Upper lobe of left lung (tissue), 4 donors: ENCODE results near the gene MYBL2.

ENCODE experiments used
- EP300 ChIP-seq, 4 donors: sonication (generic); formaldehyde crosslinking; IDR thresholded peaks; one replicate each; pipeline ENCODE4 v1.5.1; 2017; ENCODE audit warnings: antibody characterized with exemption in 4 of 4, control low read depth in 2 of 4
- POLR2A ChIP-seq, 4 donors: fragments of 450-650 bp; IDR thresholded peaks; one replicate each; pipeline ENCODE4 v1.5.1; 2016 to 2017; ENCODE audit warnings: antibody characterized with exemption in 4 of 4, mild to moderate bottlenecking in 2 of 4
- POLR2AphosphoS5 ChIP-seq, 2 donors: sonication (generic); formaldehyde crosslinking; IDR thresholded peaks; one replicate each; pipeline ENCODE4 v1.5.1; 2017; ENCODE audit warnings: antibody characterized with exemption in 2 of 2
- TF ChIP-seq, protein P1 (sequence below), 6 experiments: fragments of 450-650 bp in 4 of 6; fragments of 200-600 bp in 2 of 6; sonication (generic) in 2 of 6; IDR thresholded peaks; one replicate each; pipeline ENCODE4 v1.5.1; 2016 to 2019; ENCODE audit warnings: antibody characterized with exemption in 6 of 6

DNA sequence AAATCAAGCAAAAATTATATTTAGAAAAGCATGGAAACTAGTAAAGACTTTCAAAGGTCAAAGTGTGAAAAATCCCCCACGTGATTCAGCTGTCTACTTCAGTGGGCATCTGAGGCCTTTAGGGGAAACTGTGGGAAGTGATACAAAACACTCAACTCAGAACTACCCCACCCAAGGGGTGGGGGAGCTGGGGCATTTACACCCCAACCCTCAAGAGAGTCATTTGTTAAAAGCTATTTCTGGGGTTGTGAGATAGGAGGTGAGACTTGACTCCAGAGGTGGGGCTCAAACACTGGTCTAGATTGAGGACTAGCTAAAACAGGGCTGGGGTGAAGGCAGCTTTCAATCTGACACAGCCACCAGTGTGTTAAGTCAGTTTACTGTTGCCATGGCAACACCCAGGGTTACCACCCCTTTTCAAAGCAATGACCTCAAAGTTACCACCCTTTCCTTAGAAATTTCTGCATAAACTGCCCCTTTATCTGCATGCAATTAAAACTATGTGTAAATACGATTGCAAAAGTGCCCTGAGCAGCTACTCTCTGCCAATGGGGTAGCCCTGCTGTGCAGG, 69.8 kb downstream of the MYBL2 start:
- TF ChIP-seq, protein P1, sequence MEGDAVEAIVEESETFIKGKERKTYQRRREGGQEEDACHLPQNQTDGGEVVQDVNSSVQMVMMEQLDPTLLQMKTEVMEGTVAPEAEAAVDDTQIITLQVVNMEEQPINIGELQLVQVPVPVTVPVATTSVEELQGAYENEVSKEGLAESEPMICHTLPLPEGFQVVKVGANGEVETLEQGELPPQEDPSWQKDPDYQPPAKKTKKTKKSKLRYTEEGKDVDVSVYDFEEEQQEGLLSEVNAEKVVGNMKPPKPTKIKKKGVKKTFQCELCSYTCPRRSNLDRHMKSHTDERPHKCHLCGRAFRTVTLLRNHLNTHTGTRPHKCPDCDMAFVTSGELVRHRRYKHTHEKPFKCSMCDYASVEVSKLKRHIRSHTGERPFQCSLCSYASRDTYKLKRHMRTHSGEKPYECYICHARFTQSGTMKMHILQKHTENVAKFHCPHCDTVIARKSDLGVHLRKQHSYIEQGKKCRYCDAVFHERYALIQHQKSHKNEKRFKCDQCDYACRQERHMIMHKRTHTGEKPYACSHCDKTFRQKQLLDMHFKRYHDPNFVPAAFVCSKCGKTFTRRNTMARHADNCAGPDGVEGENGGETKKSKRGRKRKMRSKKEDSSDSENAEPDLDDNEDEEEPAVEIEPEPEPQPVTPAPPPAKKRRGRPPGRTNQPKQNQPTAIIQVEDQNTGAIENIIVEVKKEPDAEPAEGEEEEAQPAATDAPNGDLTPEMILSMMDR (IDR thresholded peaks at IDR 0.05) = no peak
- TF ChIP-seq POLR2A (IDR thresholded peaks at IDR 0.05) (no peak), POLR2AphosphoS5 (IDR thresholded peaks at IDR 0.05) (no peak), EP300 (IDR thresholded peaks at IDR 0.05) (no peak)
